Small intestine (tissue), 16 donors: Measurements from ENCODE around the gene DPEP3. TPM values are rescaled to one million over a fixed set of nuclear protein-coding genes. Genes with fewer than 3 reads are reported as not detected.

Experiments
- DNase-seq, 2 donors: peaks; one replicate each; pipeline versions ENCODE4 v3.0.0 to v3.0.0-alpha.2; 2013
- FAIRE-seq: peaks from 2 replicates; lab custom pipeline; 2012; peaks lifted over from hg19 to GRCh38; lab: Jason Lieb, UNC
- H3K27ac ChIP-seq, 3 donors: one replicate each; pipeline ENCODE4 v1.5.1; 2013; ENCODE audit warnings: low read length in 2 of 3, mild to moderate bottlenecking in 2 of 3, control low read depth in 1 of 3, inconsistent platforms in 1 of 3, low read depth in 1 of 3, moderate library complexity in 1 of 3
- H3K27me3 ChIP-seq, 3 donors: one replicate each; pipeline ENCODE4 v1.6.1; 2013; ENCODE audit warnings: low read length in 3 of 3, inconsistent platforms in 1 of 3; ENCODE audit not compliant: control insufficient read depth in 3 of 3, insufficient read depth in 3 of 3
- H3K36me3 ChIP-seq, 3 donors: one replicate each; pipeline ENCODE4 v1.6.1; 2013; ENCODE audit warnings: low read length in 3 of 3, inconsistent platforms in 1 of 3, low read depth in 1 of 3, mild to moderate bottlenecking in 1 of 3, moderate library complexity in 1 of 3; ENCODE audit not compliant: control insufficient read depth in 3 of 3, insufficient read depth in 2 of 3
- H3K4me1 ChIP-seq, 3 donors: one replicate each; pipeline ENCODE4 v1.6.1; 2013; ENCODE audit warnings: low read length in 2 of 3, inconsistent platforms in 1 of 3, low read depth in 1 of 3, mild to moderate bottlenecking in 1 of 3, moderate library complexity in 1 of 3; ENCODE audit not compliant: control insufficient read depth in 3 of 3, insufficient read depth in 2 of 3
- H3K4me3 ChIP-seq, 3 donors: one replicate each; pipeline ENCODE4 v1.5.1; 2013; ENCODE audit warnings: low read length in 3 of 3, control low read depth in 1 of 3, inconsistent platforms in 1 of 3, low read depth in 1 of 3, mild to moderate bottlenecking in 1 of 3, moderate library complexity in 1 of 3
- H3K9me3 ChIP-seq, 2 donors: one replicate each; pipeline ENCODE4 v1.6.1; 2013; ENCODE audit warnings: low read depth in 1 of 2, low read length in 1 of 2; ENCODE audit not compliant: control insufficient read depth in 2 of 2, insufficient read depth in 1 of 2
- WGBS, 3 donors: extraction: QIAGEN DNeasy Blood & Tissue Kit; methylation state at CpG; one replicate each; pipeline ENCODE4 v1.1.7; 2013; 5-methylcytosine and 5-hydroxymethylcytosine counted together
- long read RNA-seq, 10 donors: transcript quantifications; one replicate each; lab custom pipeline, GENCODE V29; 2026
- polyA plus RNA-seq, 4 donors: library from polyadenylated mRNA; stranded (reverse) in 3 of 4; unstranded in 1 of 4; fragments of 200-250 nt in 3 of 4; fragments of 120-200 nt in 1 of 4; gene quantifications; one replicate each; pipeline versions ENCODE4 v1.2.1 to v1.2.3, GENCODE V29; 2013
- donor health status: healthy with polysubstance abuse.
- donor health status: control.
- donor health status: control.
- donor health status: Bipolar disorder and iron deficiency.
- donor health status: healthy.

DPEP3 gene, protein sequence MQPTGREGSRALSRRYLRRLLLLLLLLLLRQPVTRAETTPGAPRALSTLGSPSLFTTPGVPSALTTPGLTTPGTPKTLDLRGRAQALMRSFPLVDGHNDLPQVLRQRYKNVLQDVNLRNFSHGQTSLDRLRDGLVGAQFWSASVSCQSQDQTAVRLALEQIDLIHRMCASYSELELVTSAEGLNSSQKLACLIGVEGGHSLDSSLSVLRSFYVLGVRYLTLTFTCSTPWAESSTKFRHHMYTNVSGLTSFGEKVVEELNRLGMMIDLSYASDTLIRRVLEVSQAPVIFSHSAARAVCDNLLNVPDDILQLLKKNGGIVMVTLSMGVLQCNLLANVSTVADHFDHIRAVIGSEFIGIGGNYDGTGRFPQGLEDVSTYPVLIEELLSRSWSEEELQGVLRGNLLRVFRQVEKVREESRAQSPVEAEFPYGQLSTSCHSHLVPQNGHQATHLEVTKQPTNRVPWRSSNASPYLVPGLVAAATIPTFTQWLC
- under 1 TPM in 3 of 4 donors, not detected in 1; 0.06 to 0.27 (median 0.10) TPM for polyA plus RNA-seq
- long read RNA-seq, donor 1, result 0 reads
- long read RNA-seq, donor 2, result 0 reads
- long read RNA-seq, donor 3, result 0 reads
- long read RNA-seq, donor 4, result 0 reads
- long read RNA-seq, donor 5, result 0 reads
- long read RNA-seq, donor 6, result 0 reads
- long read RNA-seq, donor 7, result 0 reads
- long read RNA-seq, donor 8, result 0 reads
- long read RNA-seq, donor 9, result 0 reads
- long read RNA-seq, donor 10, result 0 reads

DNA sequence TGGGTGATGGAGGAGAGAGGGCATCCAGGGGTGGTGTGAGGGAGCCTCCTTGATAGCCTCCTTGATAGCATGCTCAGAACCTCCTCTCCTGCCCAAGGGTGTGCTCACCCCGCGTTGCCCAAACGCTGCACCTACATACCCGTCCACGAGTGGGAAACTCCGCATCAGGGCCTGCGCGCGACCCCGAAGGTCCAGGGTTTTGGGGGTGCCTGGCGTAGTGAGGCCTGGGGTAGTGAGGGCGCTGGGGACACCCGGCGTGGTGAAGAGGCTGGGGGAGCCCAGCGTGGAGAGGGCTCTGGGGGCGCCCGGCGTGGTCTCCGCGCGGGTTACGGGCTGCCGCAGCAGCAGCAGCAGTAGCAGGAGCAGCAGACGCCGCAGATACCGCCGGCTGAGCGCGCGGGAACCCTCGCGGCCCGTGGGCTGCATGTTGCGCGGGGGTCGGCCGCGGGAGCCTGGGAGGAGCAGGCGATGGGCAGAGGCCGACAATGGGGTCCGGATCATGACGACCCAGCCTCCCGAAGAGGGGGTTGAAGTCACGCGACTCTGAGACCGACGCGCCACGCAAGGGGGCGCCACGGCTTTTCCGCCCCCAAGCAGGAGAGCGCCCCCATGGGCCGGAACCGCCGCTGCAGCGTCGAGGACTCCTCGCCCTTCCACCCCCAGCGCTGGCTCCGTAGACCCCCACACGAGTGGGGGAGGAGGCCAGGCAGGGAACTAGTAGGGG, at the start of gene DPEP3:
Gene DPEP3 (minus strand): TSS at position 545 of the 724 bp plus-strand sequence. CDS start 119 bp downstream, at position 426.
- H3K27ac ChIP-seq, result no peak within 1 kb of the TSS
- no peak for DNase-seq
- WGBS, 3 donors, result 61 to 71% (median 66%) methylated on average over 50 to 62 of the region's 62 CpGs
- no peak for FAIRE-seq
- H3K9me3 ChIP-seq, result no peaks in the 10 kb centered on the region
- no peaks in the 10 kb centered on the region for H3K36me3 ChIP-seq
- H3K4me1 ChIP-seq, result no peaks in the 10 kb centered on the region
- H3K27me3 ChIP-seq, result peaks cover 0 to 14% (median 0%) of the 10 kb centered on the region in 3 donors
- H3K4me3 ChIP-seq, result no peak within 1 kb of the TSS

DNA sequence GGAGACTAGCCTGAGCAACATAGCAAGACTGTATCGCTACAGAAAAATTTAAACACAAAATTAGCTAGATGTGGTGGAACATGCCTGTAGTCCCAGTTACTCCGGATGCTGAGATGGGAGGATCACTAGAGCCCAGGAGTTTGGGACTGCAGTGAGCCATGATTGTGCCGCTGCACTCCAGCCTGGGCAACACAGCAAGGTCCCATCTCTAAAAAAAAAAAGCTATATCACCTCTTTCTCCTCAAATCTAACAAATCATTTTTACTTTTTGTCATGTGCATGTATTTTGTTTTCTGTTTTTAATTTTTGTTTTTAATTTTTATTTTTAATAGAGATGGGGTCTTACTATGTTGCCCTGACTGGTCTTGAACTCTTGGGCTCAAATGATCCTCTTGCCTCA, 48.7 kb upstream of the DPEP3 start:
- H3K27me3 ChIP-seq, result no peaks in the 10 kb centered on the region
- H3K9me3 ChIP-seq, result no peaks in the 10 kb centered on the region
- peaks cover 0 to 29% (median 0%) of the 10 kb centered on the region in 3 donors for H3K36me3 ChIP-seq
- H3K4me1 ChIP-seq, result peaks cover 0 to 3% (median 2%) of the 10 kb centered on the region in 3 donors
- 92 to 96% (median 92%) methylated on average over 3 of the region's 3 CpGs for WGBS, 3 donors
- DNase-seq (no peak), FAIRE-seq (no peak)
- no peak overlapping the region for H3K4me3 ChIP-seq
- no peak overlapping the region for H3K27ac ChIP-seq

DNA sequence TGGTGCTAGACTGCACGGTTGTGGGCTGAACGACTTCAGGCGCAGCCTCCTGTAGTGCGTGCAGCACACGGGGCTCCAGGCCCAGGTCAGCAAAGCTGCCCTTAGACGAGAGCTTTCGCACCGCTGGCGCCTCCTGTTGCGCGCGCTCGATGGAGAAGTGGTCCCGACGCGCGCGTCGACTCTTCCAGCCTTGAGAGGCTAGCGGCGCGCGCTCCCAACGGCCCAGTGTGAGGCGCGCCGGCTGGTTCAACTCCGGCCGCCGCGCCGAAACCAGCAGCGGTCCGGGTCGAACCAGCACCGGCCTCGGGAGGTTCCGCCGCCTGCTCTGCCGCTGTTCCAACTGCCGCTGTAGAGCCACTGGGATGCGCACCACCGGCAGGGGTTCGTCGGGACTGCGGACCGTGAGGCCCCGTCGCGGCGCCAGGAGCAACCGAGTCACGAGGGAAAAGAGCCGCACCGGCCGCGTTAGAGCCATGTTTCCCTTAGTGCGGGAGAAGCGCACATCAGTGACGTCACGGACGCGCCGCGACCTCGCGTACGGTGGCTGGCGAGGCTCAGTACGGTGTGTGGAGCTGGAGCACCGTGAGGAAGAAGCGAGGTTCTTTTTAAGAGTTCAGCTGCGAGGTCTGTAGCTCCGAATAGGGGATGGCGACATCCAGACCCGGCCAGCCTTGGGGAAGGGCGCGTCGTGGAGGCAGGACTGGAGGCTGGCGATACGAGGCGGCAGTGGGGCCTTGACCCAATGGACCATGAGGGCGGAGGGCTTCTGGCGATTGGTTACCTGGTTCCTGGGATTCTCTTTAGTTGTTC, 42.6 kb upstream of the DPEP3 start, which contains the start of the genes DDX28 and DUS2:
Gene DDX28 (minus strand): TSS at position 505 of the 810 bp plus-strand sequence. CDS start 30 bp downstream, at position 475.
Gene DUS2 (plus strand): TSS at position 557 of the 810 bp plus-strand sequence. CDS start 14,740 bp downstream, outside the sequence.
- peak; percentile 87 to 98 for DNase-seq
- no peak for FAIRE-seq
- Histone ChIP-seq H3K4me1 (peaks cover 0 to 15% (median 10%) of the 10 kb centered on the region in 3 donors), H3K36me3 (peaks cover 0 to 24% (median 0%) of the 10 kb centered on the region in 3 donors), H3K27ac (peak within 1 kb of the TSS; percentile 42 to 91 (median 83)), H3K9me3 (no peaks in the 10 kb centered on the region), H3K4me3 (peak within 1 kb of the TSS; percentile 78 to 95 (median 87)), H3K27me3 (no peaks in the 10 kb centered on the region)
- 0% methylated on average over 78 to 84 of the region's 84 CpGs for WGBS, 3 donors

DNA sequence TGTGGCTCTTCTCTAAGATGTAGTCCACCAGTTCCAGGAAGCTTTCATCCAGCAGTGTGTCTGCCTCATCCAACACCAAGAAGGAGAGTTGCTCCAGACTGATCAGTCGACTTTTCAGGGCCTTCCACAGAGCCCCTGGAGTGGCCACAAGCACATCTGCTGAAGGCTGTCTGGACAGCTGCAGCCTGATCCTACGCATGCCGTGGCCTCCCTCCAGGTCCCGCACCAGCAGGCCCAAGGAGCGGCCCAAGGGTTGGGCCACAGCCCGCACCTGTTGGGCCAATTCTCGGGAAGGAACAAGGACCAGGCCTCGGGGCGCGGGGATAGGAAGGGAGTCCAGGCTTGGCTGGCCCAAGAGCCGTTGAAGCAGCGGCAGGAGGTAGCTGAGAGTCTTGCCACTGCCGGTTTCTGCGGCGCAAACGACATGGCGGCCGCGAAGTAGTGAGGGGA, 42.0 kb upstream of the DPEP3 start:
- Histone ChIP-seq H3K36me3 (peaks cover 0 to 18% (median 0%) of the 10 kb centered on the region in 3 donors), H3K4me3 (peak overlapping the region; percentile 78 to 95 (median 87)), H3K27me3 (no peaks in the 10 kb centered on the region), H3K4me1 (peaks cover 0 to 15% (median 10%) of the 10 kb centered on the region in 3 donors), H3K27ac (peak overlapping the region in 2 of 3 donors; percentile 83 to 91), H3K9me3 (no peaks in the 10 kb centered on the region)
- FAIRE-seq (no peak), DNase-seq (no peak)
- 3 to 9% (median 8%) methylated on average over 19 of the region's 19 CpGs for WGBS, 3 donors

DNA sequence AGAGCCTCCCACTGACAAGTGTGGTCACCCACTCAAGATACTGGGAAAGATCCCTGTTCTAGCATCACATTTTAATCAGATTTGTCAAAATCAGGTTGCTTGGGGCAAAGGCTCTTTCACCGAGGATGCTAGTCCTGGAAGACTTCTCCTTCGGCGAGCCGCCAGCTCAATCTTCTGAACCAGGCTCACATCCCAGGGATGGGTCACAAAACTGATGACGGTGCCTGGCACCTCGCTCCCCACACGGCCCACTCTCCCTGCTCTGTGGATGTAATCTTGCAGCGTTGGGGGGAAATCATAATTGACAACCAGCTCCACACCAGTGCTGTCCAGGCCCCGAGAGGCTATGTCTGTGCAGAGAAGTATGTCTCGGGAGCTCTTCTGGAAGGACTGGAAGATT, 41.2 kb upstream of the DPEP3 start:
- peaks cover 0 to 15% (median 10%) of the 10 kb centered on the region in 3 donors for H3K4me1 ChIP-seq
- DNase-seq (no peak), FAIRE-seq (no peak)
- peaks cover 0 to 16% (median 0%) of the 10 kb centered on the region in 3 donors for H3K36me3 ChIP-seq
- no peaks in the 10 kb centered on the region for H3K9me3 ChIP-seq
- peak overlapping the region in 1 of 3 donors; percentile 87 for H3K4me3 ChIP-seq
- 91 to 96% (median 96%) methylated on average over 10 of the region's 10 CpGs for WGBS, 3 donors
- H3K27me3 ChIP-seq, result no peaks in the 10 kb centered on the region
- H3K27ac ChIP-seq, result no peak overlapping the region

DNA sequence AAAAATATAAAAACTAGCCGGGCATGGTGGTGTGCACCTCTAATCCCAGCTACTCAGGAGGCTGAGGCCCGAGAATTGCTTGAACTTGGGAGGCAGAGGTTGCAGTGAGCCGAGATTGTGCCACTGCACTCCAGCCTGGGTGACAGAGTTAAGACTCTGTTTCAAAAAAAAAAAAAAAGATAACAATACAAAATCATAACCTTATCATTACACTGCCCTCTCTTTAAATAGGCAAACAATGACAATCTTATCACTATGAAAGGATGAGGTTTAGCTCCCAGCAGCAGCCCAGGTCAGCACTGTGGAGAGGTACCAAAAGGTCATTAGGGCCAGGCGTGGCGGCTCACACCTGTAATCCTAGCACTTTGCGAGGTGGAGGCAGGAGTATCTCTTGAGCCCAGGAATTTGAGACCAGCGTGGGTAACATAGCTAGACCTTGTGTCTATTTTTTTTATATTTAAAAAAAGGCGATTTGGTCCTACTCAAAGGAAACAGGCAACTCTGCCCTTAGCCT, 38.9 kb upstream of the DPEP3 start:
- no peak overlapping the region for H3K27ac ChIP-seq
- H3K4me1 ChIP-seq, result peaks cover 0 to 14% (median 10%) of the 10 kb centered on the region in 3 donors
- no peak overlapping the region for H3K4me3 ChIP-seq
- H3K27me3 ChIP-seq, result peaks cover 0 to 1% (median 0%) of the 10 kb centered on the region in 3 donors
- DNase-seq (no peak), FAIRE-seq (no peak)
- WGBS, 3 donors, result 36 to 66% (median 55%) methylated on average over 8 of the region's 8 CpGs
- H3K9me3 ChIP-seq, result no peaks in the 10 kb centered on the region
- peaks cover 0 to 10% (median 0%) of the 10 kb centered on the region in 3 donors for H3K36me3 ChIP-seq

DNA sequence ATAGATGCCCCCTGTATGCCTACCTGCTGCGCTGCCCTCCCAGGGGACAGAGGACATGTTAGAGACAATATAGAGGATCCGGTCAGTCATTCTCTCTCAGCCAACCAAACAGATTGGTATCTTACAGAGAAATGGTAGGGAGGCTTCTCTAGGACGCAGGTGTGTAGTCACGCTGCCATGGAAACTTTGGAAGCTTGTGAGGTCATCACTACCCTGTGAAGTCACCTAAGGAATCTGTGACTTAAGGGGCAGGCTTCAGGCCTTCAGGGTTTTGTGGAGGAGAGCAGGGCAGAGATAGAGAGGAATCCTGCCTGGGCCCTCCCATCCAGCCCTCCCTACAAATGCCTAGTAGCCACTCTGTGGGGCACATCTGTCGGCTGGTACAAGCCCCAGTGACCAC, 35.4 kb upstream of the DPEP3 start, which contains the start of gene DPEP2NB:
Gene DPEP2NB (minus strand): TSS at position 231 of the 400 bp plus-strand sequence. CDS start 141 bp downstream, at position 90.
- FAIRE-seq (no peak), DNase-seq (no peak)
- no peaks in the 10 kb centered on the region for H3K9me3 ChIP-seq
- H3K4me1 ChIP-seq, result no peaks in the 10 kb centered on the region
- H3K4me3 ChIP-seq, result no peak within 1 kb of the TSS
- H3K36me3 ChIP-seq, result no peaks in the 10 kb centered on the region
- 73 to 83% (median 79%) methylated on average over 5 of the region's 5 CpGs for WGBS, 3 donors
- no peak within 1 kb of the TSS for H3K27ac ChIP-seq
- peaks cover 0 to 4% (median 0%) of the 10 kb centered on the region in 3 donors for H3K27me3 ChIP-seq
